Neural cell (in vitro differentiated cells): Measurements from ENCODE around the gene TNFRSF6B. TPM values are rescaled to one million over a fixed set of nuclear protein-coding genes. Genes with fewer than 3 reads are reported as not detected.

Experiments used
- H2AFZ ChIP-seq: fragments of 200-600, 300-800 bp; sonication (generic), shearing (Covaris generic); 2 replicates; pipeline ENCODE4 v1.6.0; 2014; ENCODE audit warnings: low read depth, mild to moderate bottlenecking, antibody characterized with exemption, low read length, moderate library complexity
- H3F3A ChIP-seq: fragments of 200-600 bp; shearing (Covaris generic); 2 replicates; pipeline ENCODE4 v1.6.1; 2016; ENCODE audit warnings: mild to moderate bottlenecking, moderate library complexity, mixed read lengths, antibody characterized with exemption, low read length; ENCODE audit not compliant: insufficient read depth, poor library complexity, severe bottlenecking
- H3K27ac ChIP-seq: fragments of 200-600, 300-800 bp; sonication (generic), shearing (Covaris generic); 2 replicates; pipeline ENCODE4 v1.5.1; 2014; ENCODE audit warnings: mild to moderate bottlenecking, low read length, moderate library complexity
- H3K27me3 ChIP-seq: fragments of 300-800, 200-600 bp; sonication (generic), shearing (Covaris generic); 2 replicates; pipeline ENCODE4 v1.6.0; 2014; ENCODE audit warnings: mild to moderate bottlenecking, low read depth, low read length, moderate library complexity; ENCODE audit not compliant: insufficient read depth
- H3K36me3 ChIP-seq: fragments of 300-800, 200-600 bp; sonication (generic), shearing (Covaris generic); 2 replicates; pipeline ENCODE4 v1.5.1; 2014; ENCODE audit warnings: mild to moderate bottlenecking, antibody characterized with exemption, low read length, moderate library complexity; ENCODE audit not compliant: insufficient read depth
- H3K4me2 ChIP-seq: fragments of 300-800, 200-600 bp; sonication (generic), shearing (Covaris generic); 2 replicates; pipeline ENCODE4 v1.6.0; 2014; ENCODE audit warnings: mild to moderate bottlenecking, low read length
- H3K4me3 ChIP-seq: fragments of 300-800, 200-600 bp; sonication (generic), shearing (Covaris generic); 2 replicates; pipeline ENCODE4 v1.5.1; 2014; ENCODE audit warnings: mild to moderate bottlenecking, low read length, moderate library complexity
- H3K79me2 ChIP-seq: fragments of 200-600 bp; shearing (Covaris generic); replicated peaks from 2 replicates; pipeline ENCODE4 v1.6.0; 2014; ENCODE audit warnings: mild to moderate bottlenecking, low read length, moderate library complexity; ENCODE audit not compliant: insufficient read depth
- H3K9ac ChIP-seq: fragments of 300-800, 200-600 bp; sonication (generic), shearing (Covaris generic); 2 replicates; pipeline ENCODE4 v1.6.1; 2016; ENCODE audit warnings: mild to moderate bottlenecking, low read length, mixed read lengths
- H3K9me2 ChIP-seq: fragments of 200-600 bp; shearing (Covaris generic); 2 replicates; pipeline ENCODE4 v1.6.1; 2016; ENCODE audit warnings: mild to moderate bottlenecking, low read length, mixed read lengths; ENCODE audit not compliant: insufficient read depth
- H3K9me3 ChIP-seq: fragments of 200-600, 300-800 bp; sonication (generic), shearing (Covaris generic); 2 replicates; pipeline ENCODE4 v1.6.1; 2016; ENCODE audit warnings: mild to moderate bottlenecking, mixed run types, low read length, moderate library complexity, mixed read lengths
- H4K20me1 ChIP-seq: fragments of 200-600 bp; shearing (Covaris generic); 2 replicates; pipeline ENCODE4 v1.6.1; 2016; ENCODE audit warnings: mild to moderate bottlenecking, mixed run types; ENCODE audit not compliant: insufficient read depth
- CTCF ChIP-seq: fragments of 450-650 bp; IDR thresholded peaks from 2 replicates; pipeline ENCODE4 v1.5.1; 2014; ENCODE audit warnings: antibody characterized with exemption, mild to moderate bottlenecking, moderate library complexity; ENCODE audit not compliant: poor library complexity, severe bottlenecking
- EP300 ChIP-seq: fragments of 450-650 bp; conservative IDR thresholded peaks from 2 replicates; pipeline ENCODE4 v1.6.1; 2014; ENCODE audit warnings: antibody characterized with exemption, mild to moderate bottlenecking, moderate library complexity; ENCODE audit not compliant: poor library complexity, severe bottlenecking
- EZH2 ChIP-seq: fragments of 200-600, 300-800 bp; shearing (Covaris generic), sonication (generic); IDR thresholded peaks from 2 replicates; pipeline ENCODE4 v1.6.1; 2014; ENCODE audit warnings: antibody characterized with exemption, low read length, borderline replicate concordance, mild to moderate bottlenecking; ENCODE audit not compliant: insufficient read depth, poor library complexity, severe bottlenecking
- MXI1 ChIP-seq: fragments of 450-650 bp; conservative IDR thresholded peaks from 2 replicates; pipeline ENCODE4 v1.6.1; 2014; ENCODE audit warnings: antibody characterized with exemption, mild to moderate bottlenecking; ENCODE audit not compliant: poor library complexity, severe bottlenecking
- POLR2AphosphoS5 ChIP-seq: IDR thresholded peaks from 2 replicates; pipeline ENCODE4 v1.6.1; 2012
- RAD21 ChIP-seq: fragments of 450-650 bp; conservative IDR thresholded peaks from 2 replicates; pipeline ENCODE4 v1.6.1; 2014; ENCODE audit warnings: antibody characterized with exemption, mild to moderate bottlenecking, moderate library complexity
- REST ChIP-seq: IDR thresholded peaks from 2 replicates; pipeline ENCODE4 v1.6.1; 2012; ENCODE audit warnings: borderline replicate concordance
- SMC3 ChIP-seq: fragments of 450-650 bp; conservative IDR thresholded peaks from 2 replicates; pipeline ENCODE4 v1.6.1; 2014; ENCODE audit warnings: antibody characterized with exemption, mild to moderate bottlenecking, moderate library complexity; ENCODE audit not compliant: poor library complexity
- TAF1 ChIP-seq: IDR thresholded peaks from 2 replicates; pipeline ENCODE4 v1.6.1; 2012; ENCODE audit warnings: low read depth
- polyA plus RNA-seq: library from polyadenylated mRNA; depleted of rRNA; stranded (reverse); fragments of >200 nt; gene quantifications from 2 replicates; pipeline ENCODE4 v1.2.3, GENCODE V29; 2014

The TNFRSF6B gene
- polyA plus RNA-seq, 1 donor from 2014 or later = 9.4 TPM

GRCh38 chr20:63688228-63689045, 8.0 kb upstream of the TNFRSF6B start:
- H3K9ac ChIP-seq = no peak overlapping the region
- TF ChIP-seq RAD21 = no peak
- TF ChIP-seq MXI1 = no peak
- TF ChIP-seq EP300 = no peak
- TF ChIP-seq REST = no peak
- TF ChIP-seq EZH2 = no peak
- TF ChIP-seq CTCF = no peak
- TF ChIP-seq SMC3 = no peak
- no peak for TF ChIP-seq POLR2AphosphoS5
- TF ChIP-seq TAF1 = no peak
- no peak overlapping the region for H2AFZ ChIP-seq
- no peak overlapping the region for H3K4me3 ChIP-seq
- no peaks in the 10 kb centered on the region for H3K9me2 ChIP-seq
- H3K79me2 ChIP-seq = no peaks in the 10 kb centered on the region
- no peaks in the 10 kb centered on the region for H3F3A ChIP-seq
- no peaks in the 10 kb centered on the region for H4K20me1 ChIP-seq
- H3K27me3 ChIP-seq = no peaks in the 10 kb centered on the region
- H3K9me3 ChIP-seq = no peaks in the 10 kb centered on the region
- H3K4me2 ChIP-seq = no peak overlapping the region
- no peaks in the 10 kb centered on the region for H3K36me3 ChIP-seq
- no peak overlapping the region for H3K27ac ChIP-seq

- Histone ChIP-seq H3K79me2 (no peaks in the 10 kb centered on the region), H3K9me3 (no peaks in the 10 kb centered on the region), H3K36me3 (no peaks in the 10 kb centered on the region), H3K27me3 (no peaks in the 10 kb centered on the region), H4K20me1 (no peaks in the 10 kb centered on the region), H3K9ac (no peak overlapping the region), H3K27ac (no peak overlapping the region), H3K4me3 (no peak overlapping the region), H2AFZ (no peak overlapping the region), H3K4me2 (no peak overlapping the region), H3F3A (no peaks in the 10 kb centered on the region), H3K9me2 (no peaks in the 10 kb centered on the region)
- TF ChIP-seq SMC3 (no peak), CTCF (no peak), EZH2 (no peak), EP300 (no peak), REST (no peak), MXI1 (no peak), RAD21 (no peak), POLR2AphosphoS5 (no peak), TAF1 (no peak)
Observed at GRCh38 chr20:63689046-63690002, 7.1 kb upstream of the TNFRSF6B start.
